ENCODE results near the gene PADI3.

PADI3 gene, protein sequence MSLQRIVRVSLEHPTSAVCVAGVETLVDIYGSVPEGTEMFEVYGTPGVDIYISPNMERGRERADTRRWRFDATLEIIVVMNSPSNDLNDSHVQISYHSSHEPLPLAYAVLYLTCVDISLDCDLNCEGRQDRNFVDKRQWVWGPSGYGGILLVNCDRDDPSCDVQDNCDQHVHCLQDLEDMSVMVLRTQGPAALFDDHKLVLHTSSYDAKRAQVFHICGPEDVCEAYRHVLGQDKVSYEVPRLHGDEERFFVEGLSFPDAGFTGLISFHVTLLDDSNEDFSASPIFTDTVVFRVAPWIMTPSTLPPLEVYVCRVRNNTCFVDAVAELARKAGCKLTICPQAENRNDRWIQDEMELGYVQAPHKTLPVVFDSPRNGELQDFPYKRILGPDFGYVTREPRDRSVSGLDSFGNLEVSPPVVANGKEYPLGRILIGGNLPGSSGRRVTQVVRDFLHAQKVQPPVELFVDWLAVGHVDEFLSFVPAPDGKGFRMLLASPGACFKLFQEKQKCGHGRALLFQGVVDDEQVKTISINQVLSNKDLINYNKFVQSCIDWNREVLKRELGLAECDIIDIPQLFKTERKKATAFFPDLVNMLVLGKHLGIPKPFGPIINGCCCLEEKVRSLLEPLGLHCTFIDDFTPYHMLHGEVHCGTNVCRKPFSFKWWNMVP

DNA sequence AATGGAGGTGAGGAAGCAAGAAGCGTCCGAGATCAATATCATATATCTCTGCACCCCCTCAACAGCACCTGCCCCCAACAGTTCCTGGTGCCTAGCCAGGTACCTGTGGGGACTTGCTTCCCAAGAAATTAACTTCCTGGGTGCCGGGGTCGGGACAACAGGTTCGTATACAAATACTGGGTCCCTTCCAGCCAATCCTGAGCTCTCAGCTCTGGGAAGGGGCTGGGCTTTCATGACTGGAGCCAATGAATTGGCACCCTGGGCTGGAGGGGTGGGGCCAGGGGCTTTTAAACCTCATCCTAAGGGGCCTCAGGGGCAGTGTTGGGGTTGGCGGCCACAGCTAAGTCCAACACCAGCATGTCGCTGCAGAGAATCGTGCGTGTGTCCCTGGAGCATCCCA is at the start of gene PADI3:
Gene PADI3, plus strand, starts transcription at position 318 of the 400 bp plus-strand sequence. Its CDS starts 40 bp downstream, at position 358.
- no peaks in the 10 kb centered on the region for H3K27me3 ChIP-seq (ENCODE audit: insufficient read depth, insufficient read length)
- no peaks in the 10 kb centered on the region for H3K36me3 ChIP-seq (ENCODE audit: insufficient read depth, insufficient read length, low read length)
- no peak within 1 kb of the TSS for H3K4me3 ChIP-seq (ENCODE audit: insufficient read length, low read depth)
- H3K4me1 ChIP-seq (ENCODE audit: insufficient read depth, insufficient read length): peaks cover 5% of the 10 kb centered on the region
- H3K9me3 ChIP-seq (ENCODE audit: insufficient read depth, low read length): no peaks in the 10 kb centered on the region
- TF ChIP-seq ZNF274 (IDR thresholded peaks at IDR 0.05; ENCODE audit: low read depth, low read length) (no peak), SUZ12 (IDR thresholded peaks at IDR 0.05; ENCODE audit: extremely low read depth, insufficient read depth, insufficient read length) (no peak)
- no peak for DNase-seq (ENCODE audit: low read depth, low spot score)
- H3K9ac ChIP-seq (ENCODE audit: insufficient read length, low read depth): no peak within 1 kb of the TSS

DNA sequence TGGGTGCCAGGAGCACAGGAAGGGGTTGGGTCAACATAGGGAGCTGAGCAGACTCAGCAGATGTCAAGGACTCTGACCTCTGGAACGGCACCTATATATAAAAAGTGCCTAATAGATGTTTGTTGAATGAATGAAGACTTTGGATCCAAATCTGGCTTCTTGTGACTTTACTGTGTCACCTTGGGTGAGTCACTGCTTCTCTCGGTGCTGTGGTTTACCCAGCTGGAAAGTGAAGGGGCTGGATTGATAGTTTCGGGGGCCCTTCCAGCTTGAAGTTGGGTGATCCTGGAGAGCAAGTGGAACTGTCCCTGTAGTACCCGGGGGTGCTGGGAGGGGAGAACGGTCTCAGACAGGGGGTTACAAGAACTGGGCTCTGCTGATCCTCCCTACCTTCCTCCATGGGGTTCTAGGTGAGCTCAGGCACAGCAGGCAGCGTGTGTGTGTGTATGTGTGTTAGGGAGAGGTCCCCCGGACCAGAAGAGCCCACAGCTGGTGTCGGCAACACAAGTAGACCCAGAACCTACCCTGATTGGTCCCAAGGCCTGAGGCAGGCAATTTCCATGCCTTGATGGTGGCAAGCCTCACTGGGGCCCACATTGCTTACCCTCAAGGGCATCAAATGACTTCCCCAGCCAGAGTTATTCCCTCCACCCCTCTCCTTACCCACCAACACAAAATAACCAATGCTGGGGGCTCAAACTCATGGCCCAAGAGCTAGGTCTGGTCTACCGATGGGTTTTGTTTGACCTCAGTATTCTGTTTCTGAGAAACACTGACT is 49.4 kb upstream of the PADI3 start:
- TF ChIP-seq YY1 (IDR thresholded peaks at IDR 0.05; ENCODE audit: insufficient read depth, insufficient read length) (no peak), ZNF274 (IDR thresholded peaks at IDR 0.05; ENCODE audit: low read depth, low read length) (no peak), SUZ12 (IDR thresholded peaks at IDR 0.05; ENCODE audit: extremely low read depth, insufficient read depth, insufficient read length) (no peak)
- no peaks in the 10 kb centered on the region for H3K36me3 ChIP-seq (ENCODE audit: insufficient read depth, insufficient read length, low read length)
- DNase-seq (ENCODE audit: low read depth, low spot score): no peak
- peaks cover 4% of the 10 kb centered on the region for H3K4me1 ChIP-seq (ENCODE audit: insufficient read depth, insufficient read length)
- H3K9ac ChIP-seq (ENCODE audit: insufficient read length, low read depth): no peak overlapping the region
- no peaks in the 10 kb centered on the region for H3K9me3 ChIP-seq (ENCODE audit: insufficient read depth, low read length)
- no peaks in the 10 kb centered on the region for H3K27me3 ChIP-seq (ENCODE audit: insufficient read depth, insufficient read length)
- H3K4me3 ChIP-seq (ENCODE audit: insufficient read length, low read depth): no peak overlapping the region

DNA sequence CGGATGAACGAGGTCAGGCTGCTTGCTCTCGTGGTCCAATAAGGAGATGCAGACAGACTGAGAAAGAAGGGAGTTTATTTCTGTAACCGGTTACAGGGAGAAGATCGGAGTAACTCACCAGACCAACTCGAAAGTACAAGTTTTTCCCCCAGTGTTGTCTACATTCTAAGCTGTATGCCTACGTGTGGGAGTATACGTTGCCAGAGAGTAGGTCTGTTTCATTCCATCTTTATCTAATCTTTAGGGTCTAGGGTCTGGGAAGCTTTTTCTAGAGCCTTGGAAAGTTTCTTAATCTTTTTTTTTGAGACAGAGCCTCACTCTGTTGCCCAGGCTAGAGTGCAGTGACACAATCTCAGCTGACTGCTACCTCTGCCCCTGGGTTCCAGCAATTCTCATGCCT is 48.7 kb upstream of the PADI3 start:
- Histone ChIP-seq H3K4me3 (ENCODE audit: insufficient read length, low read depth) (no peak overlapping the region), H3K36me3 (ENCODE audit: insufficient read depth, insufficient read length, low read length) (no peaks in the 10 kb centered on the region), H3K4me1 (ENCODE audit: insufficient read depth, insufficient read length) (peaks cover 4% of the 10 kb centered on the region), H3K27me3 (ENCODE audit: insufficient read depth, insufficient read length) (no peaks in the 10 kb centered on the region), H3K9me3 (ENCODE audit: insufficient read depth, low read length) (no peaks in the 10 kb centered on the region), H3K9ac (ENCODE audit: insufficient read length, low read depth) (no peak overlapping the region)
- no peak for DNase-seq (ENCODE audit: low read depth, low spot score)
- no peak for TF ChIP-seq ZNF274 (IDR thresholded peaks at IDR 0.05; ENCODE audit: low read depth, low read length)
- no peak for TF ChIP-seq SUZ12 (IDR thresholded peaks at IDR 0.05; ENCODE audit: extremely low read depth, insufficient read depth, insufficient read length)
- no peak for TF ChIP-seq YY1 (IDR thresholded peaks at IDR 0.05; ENCODE audit: insufficient read depth, insufficient read length)

DNA sequence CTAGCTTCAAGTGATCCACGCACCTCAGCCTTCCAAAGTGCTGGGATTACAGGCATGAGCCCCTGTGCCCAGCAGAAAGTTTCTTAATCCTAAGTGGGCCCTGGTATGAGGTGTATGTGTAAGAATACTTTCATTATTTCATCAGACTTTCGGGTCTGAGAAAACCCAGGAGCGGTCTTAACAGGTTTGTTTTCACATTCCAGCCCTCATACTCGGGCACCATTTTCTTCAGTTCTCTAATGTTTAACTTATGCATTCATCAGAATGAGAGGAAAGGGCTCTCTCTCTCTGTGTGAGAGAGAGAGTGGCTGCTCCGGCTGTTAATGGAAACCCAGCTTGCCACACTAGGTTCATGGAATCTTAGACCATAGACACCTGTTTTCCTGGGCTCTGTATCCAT is 48.1 kb upstream of the PADI3 start:
- Histone ChIP-seq H3K9ac (ENCODE audit: insufficient read length, low read depth) (no peak overlapping the region), H3K27me3 (ENCODE audit: insufficient read depth, insufficient read length) (no peaks in the 10 kb centered on the region), H3K36me3 (ENCODE audit: insufficient read depth, insufficient read length, low read length) (no peaks in the 10 kb centered on the region), H3K4me1 (ENCODE audit: insufficient read depth, insufficient read length) (peaks cover 2% of the 10 kb centered on the region), H3K9me3 (ENCODE audit: insufficient read depth, low read length) (no peaks in the 10 kb centered on the region), H3K4me3 (ENCODE audit: insufficient read length, low read depth) (no peak overlapping the region)
- TF ChIP-seq ZNF274 (IDR thresholded peaks at IDR 0.05; ENCODE audit: low read depth, low read length) (no peak), SUZ12 (IDR thresholded peaks at IDR 0.05; ENCODE audit: extremely low read depth, insufficient read depth, insufficient read length) (no peak), YY1 (IDR thresholded peaks at IDR 0.05; ENCODE audit: insufficient read depth, insufficient read length) (no peak)
- DNase-seq (ENCODE audit: low read depth, low spot score): no peak

DNA sequence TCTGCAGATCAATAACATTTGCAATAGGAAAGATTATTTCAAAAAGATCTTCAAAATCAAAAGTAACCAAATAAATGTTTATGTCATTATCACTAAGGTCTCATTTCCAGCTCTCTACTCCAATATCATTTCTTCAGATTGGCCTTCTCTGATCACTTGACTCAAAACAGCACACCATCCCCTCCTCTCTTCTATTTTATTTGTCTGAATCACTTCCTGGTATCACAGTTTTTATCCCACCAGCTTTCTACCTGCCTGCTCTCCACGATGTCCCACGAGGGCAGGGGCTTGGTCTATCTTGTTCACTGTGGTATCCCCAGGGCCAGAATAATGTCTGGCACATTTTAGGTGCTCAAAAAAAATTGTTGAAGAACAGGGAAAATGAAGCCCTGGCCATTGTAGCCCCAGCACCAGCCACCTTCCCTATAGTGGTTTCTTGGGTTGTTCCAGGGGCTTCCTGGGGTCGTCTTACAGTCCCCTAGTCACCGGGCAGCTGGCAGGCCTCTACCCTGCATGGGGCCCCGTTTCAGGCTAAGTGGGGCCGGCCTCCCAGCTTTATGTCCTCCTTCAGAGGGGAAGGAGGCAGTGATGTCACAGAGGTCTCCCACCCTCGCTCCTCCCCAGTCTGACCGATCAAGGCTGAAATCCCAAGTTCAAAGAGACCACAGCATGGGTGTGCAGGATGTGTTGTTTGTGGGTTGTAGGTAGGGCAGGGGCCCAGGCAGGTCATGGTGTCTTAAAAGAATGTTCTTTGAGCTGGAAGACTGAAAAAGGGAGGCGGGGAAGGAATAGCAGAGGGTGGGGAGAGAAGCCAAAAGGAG is 47.5 kb upstream of the PADI3 start:
- Histone ChIP-seq H3K9ac (ENCODE audit: insufficient read length, low read depth) (no peak overlapping the region), H3K4me1 (ENCODE audit: insufficient read depth, insufficient read length) (peaks cover 2% of the 10 kb centered on the region), H3K36me3 (ENCODE audit: insufficient read depth, insufficient read length, low read length) (no peaks in the 10 kb centered on the region), H3K27me3 (ENCODE audit: insufficient read depth, insufficient read length) (no peaks in the 10 kb centered on the region), H3K9me3 (ENCODE audit: insufficient read depth, low read length) (no peaks in the 10 kb centered on the region), H3K4me3 (ENCODE audit: insufficient read length, low read depth) (no peak overlapping the region)
- TF ChIP-seq SUZ12 (IDR thresholded peaks at IDR 0.05; ENCODE audit: extremely low read depth, insufficient read depth, insufficient read length) (no peak), YY1 (IDR thresholded peaks at IDR 0.05; ENCODE audit: insufficient read depth, insufficient read length) (no peak), ZNF274 (IDR thresholded peaks at IDR 0.05; ENCODE audit: low read depth, low read length) (no peak)
- DNase-seq (ENCODE audit: low read depth, low spot score): no peak

DNA sequence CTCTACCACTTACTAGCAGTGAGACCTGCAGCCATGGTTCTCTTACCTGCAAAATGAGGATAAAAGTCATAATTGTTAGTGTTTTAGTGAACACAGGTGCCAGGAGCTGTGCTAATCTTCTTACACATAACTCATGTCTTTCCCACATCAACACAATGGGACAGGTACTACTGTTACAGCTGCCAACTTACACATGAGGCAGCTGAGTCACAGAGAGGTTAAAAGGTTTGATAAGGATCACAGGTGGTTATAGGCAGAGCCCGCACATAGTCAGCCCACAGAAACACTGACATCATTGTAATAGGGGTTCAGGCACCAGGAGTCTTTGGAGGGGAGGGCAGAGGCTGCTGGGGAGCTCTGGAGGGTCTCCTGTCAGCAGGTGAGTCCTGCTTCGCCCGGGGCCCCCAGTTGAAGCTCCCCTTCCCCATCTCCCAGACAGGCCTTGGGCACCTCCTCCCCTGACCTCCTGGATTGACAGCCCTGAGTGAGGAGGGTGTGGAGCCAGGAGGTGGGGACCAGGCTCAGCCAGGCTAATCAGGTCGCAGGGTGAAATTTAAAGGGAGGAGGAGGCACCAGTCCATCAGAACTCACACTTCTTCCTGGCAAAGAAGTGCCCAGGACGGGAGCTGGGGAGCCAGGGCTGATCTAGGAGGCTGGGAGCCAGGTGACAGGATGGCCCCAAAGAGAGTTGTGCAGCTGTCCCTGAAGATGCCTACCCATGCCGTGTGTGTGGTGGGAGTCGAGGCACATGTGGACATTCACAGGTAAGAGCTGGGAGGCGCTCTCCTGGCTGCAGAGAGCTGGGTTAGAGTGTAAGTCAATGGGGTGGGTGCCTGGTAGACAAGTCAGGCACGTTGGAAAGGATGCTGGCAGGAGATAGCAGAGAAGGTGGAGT is 44.1 kb upstream of the PADI3 start, which contains the start of gene PADI1:
Gene PADI1, plus strand, starts transcription at position 583 of the 895 bp plus-strand sequence. Its CDS starts 90 bp downstream, at position 673.
- TF ChIP-seq SUZ12 (IDR thresholded peaks at IDR 0.05; ENCODE audit: extremely low read depth, insufficient read depth, insufficient read length) (no peak), ZNF274 (IDR thresholded peaks at IDR 0.05; ENCODE audit: low read depth, low read length) (no peak), YY1 (IDR thresholded peaks at IDR 0.05; ENCODE audit: insufficient read depth, insufficient read length) (no peak)
- DNase-seq (ENCODE audit: low read depth, low spot score): no peak
- Histone ChIP-seq H3K27me3 (ENCODE audit: insufficient read depth, insufficient read length) (no peaks in the 10 kb centered on the region), H3K36me3 (ENCODE audit: insufficient read depth, insufficient read length, low read length) (no peaks in the 10 kb centered on the region), H3K4me3 (ENCODE audit: insufficient read length, low read depth) (no peak within 1 kb of the TSS), H3K9me3 (ENCODE audit: insufficient read depth, low read length) (no peaks in the 10 kb centered on the region), H3K4me1 (ENCODE audit: insufficient read depth, insufficient read length) (no peaks in the 10 kb centered on the region), H3K9ac (ENCODE audit: insufficient read length, low read depth) (no peak within 1 kb of the TSS)

Measured in NT2/D1 (cell line).